ENCODE data around the gene PRKCH.
"Not testable (repeated sequence)": the region's sequence is repeated elsewhere in the genome, so short reads cannot be mapped to it uniquely, and the experiment has no call there.

PRKCH gene

GRCh38 chr14:61516118-61516743, 194.9 kb downstream of the PRKCH start:
- no peak for DNase-seq (ENCODE audit: low read depth)

- DNase-seq (ENCODE audit: low read depth): no peak
Measured at GRCh38 chr14:61516964-61517653, 195.7 kb downstream of the PRKCH start.

GRCh38 chr14:61517911-61518384, 196.6 kb downstream of the PRKCH start:
- no peak for DNase-seq (ENCODE audit: low read depth)

GRCh38 chr14:61518403-61518802, 197.0 kb downstream of the PRKCH start:
- DNase-seq (ENCODE audit: low read depth): no peak

- DNase-seq (ENCODE audit: low read depth): no peak
Measured at GRCh38 chr14:61519106-61519505, 197.7 kb downstream of the PRKCH start.

- no peak for DNase-seq (ENCODE audit: low read depth)
Measured at GRCh38 chr14:61519735-61520134, 198.4 kb downstream of the PRKCH start.

GRCh38 chr14:61520576-61520975, 199.2 kb downstream of the PRKCH start:
- DNase-seq (ENCODE audit: low read depth): no peak

GRCh38 chr14:61521773-61522172, 200.4 kb downstream of the PRKCH start:
- no peak for DNase-seq (ENCODE audit: low read depth)

GRCh38 chr14:61523751-61524150, 202.4 kb downstream of the PRKCH start:
- DNase-seq (ENCODE audit: low read depth): no peak

- no peak for DNase-seq (ENCODE audit: low read depth)
Measured at GRCh38 chr14:61524211-61524806, 202.9 kb downstream of the PRKCH start.

GRCh38 chr14:61524936-61525292, 203.5 kb downstream of the PRKCH start:
- no peak for DNase-seq (ENCODE audit: low read depth)

GRCh38 chr14:61525293-61526011, 204.1 kb downstream of the PRKCH start:
- peak; percentile 69 for DNase-seq (ENCODE audit: low read depth)

GRCh38 chr14:61526405-61527312, 205.3 kb downstream of the PRKCH start:
- DNase-seq (ENCODE audit: low read depth): no peak

- DNase-seq (ENCODE audit: low read depth): no peak
Measured at GRCh38 chr14:61527325-61528100, 206.1 kb downstream of the PRKCH start.

GRCh38 chr14:61528591-61529021, 207.2 kb downstream of the PRKCH start:
- DNase-seq (ENCODE audit: low read depth): peak; percentile 46

GRCh38 chr14:61529360-61529759, 208.0 kb downstream of the PRKCH start:
- not testable (repeated sequence) for DNase-seq (ENCODE audit: low read depth)

GRCh38 chr14:61530296-61530695, 208.9 kb downstream of the PRKCH start:
- no peak for DNase-seq (ENCODE audit: low read depth)

GRCh38 chr14:61530896-61531295, 209.5 kb downstream of the PRKCH start:
- no peak for DNase-seq (ENCODE audit: low read depth)

- no peak for DNase-seq (ENCODE audit: low read depth)
Measured at GRCh38 chr14:61531465-61532122, 210.2 kb downstream of the PRKCH start.

- no peak for DNase-seq (ENCODE audit: low read depth)
Measured at GRCh38 chr14:61532123-61532505, 210.7 kb downstream of the PRKCH start.

Data from activated T-cell treated with anti-CD3 and anti-CD28 coated beads for 48 hours (primary cell).